Measurements from ENCODE around the gene UBAP1L.
"Not testable (repeated sequence)": the region's sequence is repeated elsewhere in the genome, so short reads cannot be mapped to it uniquely, and the experiment has no call there.

DNA sequence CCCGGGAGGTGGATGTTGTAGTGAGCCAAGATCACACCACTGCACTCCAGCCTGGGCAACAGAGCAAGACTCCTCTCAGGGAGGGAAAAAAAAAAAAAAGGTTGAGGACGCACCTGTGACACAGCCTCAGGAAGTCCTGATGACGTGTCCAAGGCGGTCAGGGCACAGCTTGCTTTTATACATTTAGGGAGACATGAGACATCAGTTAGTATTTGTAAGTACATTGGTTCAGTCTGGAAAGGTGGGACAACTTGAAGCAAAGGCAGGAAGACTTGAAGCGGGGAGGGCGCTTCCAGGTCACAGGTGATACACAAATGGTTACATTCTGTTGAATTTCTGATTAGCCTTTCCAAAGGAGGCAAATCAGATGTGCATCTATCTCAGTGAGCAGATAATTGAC lies 23.6 kb upstream of the UBAP1L start:
- TF ChIP-seq, protein P1, sequence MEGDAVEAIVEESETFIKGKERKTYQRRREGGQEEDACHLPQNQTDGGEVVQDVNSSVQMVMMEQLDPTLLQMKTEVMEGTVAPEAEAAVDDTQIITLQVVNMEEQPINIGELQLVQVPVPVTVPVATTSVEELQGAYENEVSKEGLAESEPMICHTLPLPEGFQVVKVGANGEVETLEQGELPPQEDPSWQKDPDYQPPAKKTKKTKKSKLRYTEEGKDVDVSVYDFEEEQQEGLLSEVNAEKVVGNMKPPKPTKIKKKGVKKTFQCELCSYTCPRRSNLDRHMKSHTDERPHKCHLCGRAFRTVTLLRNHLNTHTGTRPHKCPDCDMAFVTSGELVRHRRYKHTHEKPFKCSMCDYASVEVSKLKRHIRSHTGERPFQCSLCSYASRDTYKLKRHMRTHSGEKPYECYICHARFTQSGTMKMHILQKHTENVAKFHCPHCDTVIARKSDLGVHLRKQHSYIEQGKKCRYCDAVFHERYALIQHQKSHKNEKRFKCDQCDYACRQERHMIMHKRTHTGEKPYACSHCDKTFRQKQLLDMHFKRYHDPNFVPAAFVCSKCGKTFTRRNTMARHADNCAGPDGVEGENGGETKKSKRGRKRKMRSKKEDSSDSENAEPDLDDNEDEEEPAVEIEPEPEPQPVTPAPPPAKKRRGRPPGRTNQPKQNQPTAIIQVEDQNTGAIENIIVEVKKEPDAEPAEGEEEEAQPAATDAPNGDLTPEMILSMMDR (IDR thresholded peaks at IDR 0.05) = not testable (repeated sequence)
- TF ChIP-seq POLR2A (IDR thresholded peaks at IDR 0.05) = not testable (repeated sequence)

All from Peyer's patch (tissue), 4 donors.